Astrocyte (in vitro differentiated cells and primary cell): ENCODE measurements around the gene PPFIA1. TPM values are rescaled to one million over a fixed set of nuclear protein-coding genes. Genes with fewer than 3 reads are reported as not detected.

ENCODE experiments used
- DNase-seq: peaks from one replicate; pipeline ENCODE4 v3.0.0-alpha.2; 2010; ENCODE audit warnings: low read depth
- FAIRE-seq: peaks from 2 replicates; lab custom pipeline; 2011; peaks lifted over from hg19 to GRCh38; lab: Jason Lieb, UNC
- H2AFZ ChIP-seq: 2 replicates; pipeline ENCODE4 v1.6.0; 2012; ENCODE audit warnings: low read depth, low read length, inconsistent platforms
- H3K27ac ChIP-seq: 2 replicates; pipeline ENCODE4 v1.5.1; 2011; ENCODE audit warnings: low read depth, low read length, inconsistent platforms
- H3K27me3 ChIP-seq: 2 replicates; pipeline ENCODE4 v1.6.0; 2011; ENCODE audit warnings: low read length, inconsistent platforms; ENCODE audit not compliant: insufficient read depth
- H3K36me3 ChIP-seq: 2 replicates; pipeline ENCODE4 v1.5.1; 2011; ENCODE audit warnings: low read length, inconsistent platforms; ENCODE audit not compliant: insufficient read depth
- H3K4me1 ChIP-seq: 2 replicates; pipeline ENCODE4 v1.5.1; 2011; ENCODE audit warnings: low read length, inconsistent platforms; ENCODE audit not compliant: insufficient read depth
- H3K4me2 ChIP-seq: 2 replicates; pipeline ENCODE4 v1.6.0; 2012; ENCODE audit warnings: low read length, inconsistent platforms
- H3K4me3 ChIP-seq: 2 replicates; pipeline ENCODE4 v1.5.1; 2011; ENCODE audit warnings: low read depth, mild to moderate bottlenecking, low read length, inconsistent platforms; ENCODE audit not compliant: insufficient read depth
- H3K79me2 ChIP-seq: 2 replicates; pipeline ENCODE4 v1.6.0; 2012; ENCODE audit warnings: mild to moderate bottlenecking, low read length, inconsistent platforms; ENCODE audit not compliant: insufficient read depth
- H3K9ac ChIP-seq: 2 replicates; pipeline ENCODE4 v1.6.0; 2012; ENCODE audit warnings: mild to moderate bottlenecking, low read length, inconsistent platforms
- H3K9me3 ChIP-seq: 2 replicates; pipeline ENCODE4 v1.5.1; 2012; ENCODE audit warnings: low read depth, mild to moderate bottlenecking, low read length, inconsistent platforms; ENCODE audit not compliant: insufficient read depth
- H4K20me1 ChIP-seq: 2 replicates; pipeline ENCODE4 v1.6.0; 2012; ENCODE audit warnings: low read length, inconsistent platforms; ENCODE audit not compliant: insufficient read depth
- H3K27ac Mint-ChIP-seq: one replicate; pipeline ENCODE4 v1.8.0; 2021; ENCODE audit warnings: mild to moderate bottlenecking, mixed read lengths; ENCODE audit not compliant: unreplicated experiment
- H3K27me3 Mint-ChIP-seq: one replicate; pipeline ENCODE4 v1.8.0; 2021; ENCODE audit warnings: low read depth, mixed read lengths; ENCODE audit not compliant: unreplicated experiment
- H3K36me3 Mint-ChIP-seq: one replicate; pipeline ENCODE4 v1.8.0; 2021; ENCODE audit warnings: low read depth, mixed read lengths; ENCODE audit not compliant: unreplicated experiment
- H3K4me1 Mint-ChIP-seq: one replicate; pipeline ENCODE4 v1.8.0; 2021; ENCODE audit warnings: low read depth, mixed read lengths; ENCODE audit not compliant: unreplicated experiment
- H3K4me3 Mint-ChIP-seq: one replicate; pipeline ENCODE4 v1.8.0; 2021; ENCODE audit warnings: mild to moderate bottlenecking, moderate library complexity, mixed read lengths; ENCODE audit not compliant: unreplicated experiment
- H3K9me3 Mint-ChIP-seq: one replicate; pipeline ENCODE4 v1.8.0; 2021; ENCODE audit warnings: mild to moderate bottlenecking, mixed read lengths; ENCODE audit not compliant: unreplicated experiment
- EZH2 ChIP-seq: IDR thresholded peaks from 2 replicates; pipeline ENCODE4 v1.6.1; 2012; ENCODE audit warnings: mild to moderate bottlenecking, low read length, inconsistent platforms; ENCODE audit not compliant: insufficient read depth
- total RNA-seq: library from RNA; stranded (reverse); gene quantifications from 2 replicates; pipeline ENCODE4 v1.2.1, GENCODE V29; 2021
- TF ChIP-seq, protein P1 (sequence below): IDR thresholded peaks from 2 replicates; pipeline ENCODE4 v1.5.1; 2011; ENCODE audit warnings: low read depth, mild to moderate bottlenecking, inconsistent platforms, low read length, moderate library complexity; ENCODE audit not compliant: insufficient read depth

PPFIA1 gene
- total RNA-seq, 1 donor from 2014 or later, result 54.7 TPM

DNA sequence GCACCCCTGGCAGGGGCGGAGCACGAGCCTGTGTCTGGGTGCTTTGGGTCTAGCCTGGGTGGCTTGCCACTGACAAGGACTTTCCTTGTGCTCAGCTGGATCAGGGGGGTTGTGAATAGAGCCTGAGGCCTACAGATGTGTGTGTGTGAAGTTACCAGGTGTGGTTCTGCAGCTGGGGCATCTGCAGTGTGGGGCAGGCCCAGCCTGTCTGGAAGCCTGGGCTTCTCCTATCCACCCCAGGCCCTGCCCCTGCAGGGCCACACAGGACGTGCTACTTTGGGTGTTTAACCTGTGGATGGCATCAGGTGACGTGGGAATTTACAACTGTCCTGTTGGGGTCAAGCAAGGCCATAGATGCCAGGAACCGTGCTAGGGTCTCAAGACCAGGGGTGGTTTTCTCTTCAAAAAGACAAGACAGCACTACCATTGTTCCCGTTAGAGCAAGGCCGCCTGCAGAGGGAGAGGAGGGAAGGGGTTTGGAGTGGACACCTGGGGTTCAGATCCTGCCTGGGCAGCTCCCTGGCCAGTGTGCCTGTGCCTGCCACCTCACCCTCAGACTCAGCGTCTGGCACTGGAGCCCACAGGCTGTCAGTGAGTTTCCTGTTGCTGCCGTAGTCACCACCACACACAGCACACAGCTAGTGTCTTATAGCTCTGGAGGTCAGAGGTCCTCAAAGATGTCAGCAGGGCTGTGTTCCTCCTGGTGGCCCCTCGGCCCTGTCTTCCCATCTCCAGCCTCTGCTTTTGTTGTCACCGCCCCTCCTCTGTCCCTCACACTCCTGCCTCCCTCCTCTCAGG, 159.4 kb downstream of the PPFIA1 start:
- no peak overlapping the region for H3K4me2 ChIP-seq
- no peak overlapping the region for H3K4me3 ChIP-seq
- peaks cover 88% of the 10 kb centered on the region for H4K20me1 ChIP-seq
- H3K36me3 Mint-ChIP-seq, result peaks cover 34% of the 10 kb centered on the region
- no peak for TF ChIP-seq EZH2
- TF ChIP-seq, protein P1, sequence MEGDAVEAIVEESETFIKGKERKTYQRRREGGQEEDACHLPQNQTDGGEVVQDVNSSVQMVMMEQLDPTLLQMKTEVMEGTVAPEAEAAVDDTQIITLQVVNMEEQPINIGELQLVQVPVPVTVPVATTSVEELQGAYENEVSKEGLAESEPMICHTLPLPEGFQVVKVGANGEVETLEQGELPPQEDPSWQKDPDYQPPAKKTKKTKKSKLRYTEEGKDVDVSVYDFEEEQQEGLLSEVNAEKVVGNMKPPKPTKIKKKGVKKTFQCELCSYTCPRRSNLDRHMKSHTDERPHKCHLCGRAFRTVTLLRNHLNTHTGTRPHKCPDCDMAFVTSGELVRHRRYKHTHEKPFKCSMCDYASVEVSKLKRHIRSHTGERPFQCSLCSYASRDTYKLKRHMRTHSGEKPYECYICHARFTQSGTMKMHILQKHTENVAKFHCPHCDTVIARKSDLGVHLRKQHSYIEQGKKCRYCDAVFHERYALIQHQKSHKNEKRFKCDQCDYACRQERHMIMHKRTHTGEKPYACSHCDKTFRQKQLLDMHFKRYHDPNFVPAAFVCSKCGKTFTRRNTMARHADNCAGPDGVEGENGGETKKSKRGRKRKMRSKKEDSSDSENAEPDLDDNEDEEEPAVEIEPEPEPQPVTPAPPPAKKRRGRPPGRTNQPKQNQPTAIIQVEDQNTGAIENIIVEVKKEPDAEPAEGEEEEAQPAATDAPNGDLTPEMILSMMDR, result no peak
- H3K27me3 Mint-ChIP-seq, result no peaks in the 10 kb centered on the region
- no peak overlapping the region for H3K9ac ChIP-seq
- H3K4me1 ChIP-seq, result no peaks in the 10 kb centered on the region
- H2AFZ ChIP-seq, result no peak overlapping the region
- no peak overlapping the region for H3K27ac Mint-ChIP-seq
- H3K27ac ChIP-seq, result no peak overlapping the region
- H3K4me1 Mint-ChIP-seq, result peaks cover 5% of the 10 kb centered on the region
- H3K9me3 ChIP-seq, result no peaks in the 10 kb centered on the region
- DNase-seq (no peak), FAIRE-seq (no peak)
- H3K79me2 ChIP-seq, result peaks cover 26% of the 10 kb centered on the region
- H3K4me3 Mint-ChIP-seq, result no peak overlapping the region
- H3K9me3 Mint-ChIP-seq, result no peaks in the 10 kb centered on the region
- H3K27me3 ChIP-seq, result no peaks in the 10 kb centered on the region
- peaks cover 56% of the 10 kb centered on the region for H3K36me3 ChIP-seq

DNA sequence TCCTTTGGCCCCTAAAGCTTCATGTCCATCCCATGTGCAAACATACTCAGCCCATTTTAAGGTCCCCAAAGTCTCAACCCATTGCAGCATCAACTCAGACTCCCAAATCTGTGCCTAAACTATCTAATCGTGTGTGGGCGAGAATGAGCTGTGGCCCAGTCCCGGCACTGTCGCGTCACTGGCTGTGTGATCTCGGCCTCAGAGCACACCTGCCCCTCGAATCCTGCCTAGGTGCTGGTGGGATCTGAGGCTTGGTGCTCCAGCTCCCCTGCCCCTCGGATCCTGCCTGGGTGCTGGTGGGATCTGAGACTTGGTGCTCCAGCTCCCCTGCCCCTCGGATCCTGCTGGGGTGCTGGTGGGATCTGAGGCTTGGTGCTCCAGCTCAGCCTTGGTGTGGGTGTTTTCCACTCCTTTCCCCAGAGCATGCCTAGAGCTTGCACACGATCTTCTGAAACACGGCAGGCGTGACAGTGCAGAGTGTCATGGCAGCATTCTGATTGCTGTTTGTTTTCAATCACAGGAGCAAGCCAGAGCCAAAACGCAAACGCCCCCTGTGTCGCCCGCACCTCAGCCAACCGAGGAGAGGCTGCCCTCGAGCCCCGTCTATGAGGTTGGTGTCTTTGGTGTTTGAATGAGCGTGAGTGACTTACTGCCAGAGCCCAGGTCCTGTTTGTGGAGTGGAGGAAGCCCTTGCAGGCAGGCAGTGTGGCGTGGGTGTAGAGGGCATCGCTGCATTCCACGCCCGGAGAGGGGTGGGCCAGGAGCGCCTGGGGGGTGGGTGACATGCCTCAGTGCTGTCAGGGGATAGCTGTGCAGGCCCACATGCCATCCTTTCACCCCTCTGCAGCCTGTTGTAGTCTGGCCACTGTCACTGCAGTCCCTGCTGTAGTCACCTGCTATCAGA, 160.4 kb downstream of the PPFIA1 start:
- Histone ChIP-seq H3K9ac (no peak overlapping the region), H3K79me2 (peaks cover 16% of the 10 kb centered on the region), H3K4me2 (no peak overlapping the region), H3K27ac (no peak overlapping the region), H3K27me3 (no peaks in the 10 kb centered on the region), H2AFZ (no peak overlapping the region), H3K9me3 (no peaks in the 10 kb centered on the region), H4K20me1 (peaks cover 87% of the 10 kb centered on the region), H3K4me1 (no peaks in the 10 kb centered on the region), H3K4me3 (no peak overlapping the region), H3K36me3 (peaks cover 54% of the 10 kb centered on the region)
- no peaks in the 10 kb centered on the region for H3K27me3 Mint-ChIP-seq
- no peak overlapping the region for H3K4me3 Mint-ChIP-seq
- FAIRE-seq, result no peak
- TF ChIP-seq EZH2, result no peak
- TF ChIP-seq, protein P1, result no peak
- H3K36me3 Mint-ChIP-seq, result peaks cover 32% of the 10 kb centered on the region
- no peak for DNase-seq
- no peaks in the 10 kb centered on the region for H3K9me3 Mint-ChIP-seq
- H3K4me1 Mint-ChIP-seq, result peaks cover 5% of the 10 kb centered on the region
- H3K27ac Mint-ChIP-seq, result peak overlapping the region; percentile 7
